ENCODE data around the gene COMMD6.

GRCh38 chr13:75530549-75530961 is 7.1 kb downstream of the COMMD6 start:
- no peak for TF ChIP-seq CTCF (conservative IDR thresholded peaks at IDR 0.05; ENCODE audit: low read depth, low read length)
- no peak for TF ChIP-seq MXI1 (IDR thresholded peaks at IDR 0.05; ENCODE audit: borderline replicate concordance, low read depth, low read length)
- TF ChIP-seq POLR2A (IDR thresholded peaks at IDR 0.05; ENCODE audit: low read depth, low read length): no peak
- TF ChIP-seq NFE2L2 (IDR thresholded peaks at IDR 0.05; ENCODE audit: low read depth, low read length): no peak
- TF ChIP-seq RFX5 (IDR thresholded peaks at IDR 0.05; ENCODE audit: low read depth, low read length): no peak
- TF ChIP-seq ELK1 (IDR thresholded peaks at IDR 0.05; ENCODE audit: borderline replicate concordance, low read depth, low read length): no peak
- no peak for TF ChIP-seq RCOR1 (IDR thresholded peaks at IDR 0.05; ENCODE audit: insufficient replicate concordance, low read length)
- TF ChIP-seq FOS (IDR thresholded peaks at IDR 0.05; ENCODE audit: low read depth, low read length): no peak
- TF ChIP-seq MAZ (IDR thresholded peaks at IDR 0.05; ENCODE audit: borderline replicate concordance, low read depth, low read length): no peak
- TF ChIP-seq CEBPB (IDR thresholded peaks at IDR 0.05; ENCODE audit: low read depth, low read length): no peak
- no peak for TF ChIP-seq MAFK (IDR thresholded peaks at IDR 0.05; ENCODE audit: low read depth, low read length)
- no peak for TF ChIP-seq RAD21 (IDR thresholded peaks at IDR 0.05; ENCODE audit: low read length)
- TF ChIP-seq BHLHE40 (IDR thresholded peaks at IDR 0.05; ENCODE audit: low read depth, low read length): no peak

All from IMR-90 (cell line).